Right kidney (tissue), 1 donor: Measurements from ENCODE around the gene OR52D1.

Experiments used
- DNase-seq: peaks from one replicate; pipeline ENCODE4 v3.0.0-alpha.2; 2016

The OR52D1 gene

DNA sequence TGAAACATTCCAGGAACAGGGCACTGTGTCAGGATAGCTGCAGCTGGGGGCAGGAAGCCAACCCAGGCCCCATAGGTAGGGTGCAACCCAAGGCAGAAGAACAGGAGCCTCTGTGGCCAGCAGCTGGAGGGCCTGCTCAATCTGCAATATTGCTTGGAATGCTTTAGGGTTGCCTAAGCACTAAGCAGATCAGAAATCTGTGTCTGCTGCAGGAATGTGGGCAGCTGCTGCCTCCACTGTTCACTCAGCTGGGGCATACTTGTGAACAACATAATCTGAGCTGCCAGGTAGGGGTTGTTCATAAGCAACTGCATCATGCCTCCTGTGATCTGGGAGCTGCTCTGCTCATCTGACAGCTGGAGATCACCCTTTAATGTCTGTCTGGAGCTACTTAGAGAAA lies 26.4 kb downstream of the OR52D1 start:
- no peak for DNase-seq

DNA sequence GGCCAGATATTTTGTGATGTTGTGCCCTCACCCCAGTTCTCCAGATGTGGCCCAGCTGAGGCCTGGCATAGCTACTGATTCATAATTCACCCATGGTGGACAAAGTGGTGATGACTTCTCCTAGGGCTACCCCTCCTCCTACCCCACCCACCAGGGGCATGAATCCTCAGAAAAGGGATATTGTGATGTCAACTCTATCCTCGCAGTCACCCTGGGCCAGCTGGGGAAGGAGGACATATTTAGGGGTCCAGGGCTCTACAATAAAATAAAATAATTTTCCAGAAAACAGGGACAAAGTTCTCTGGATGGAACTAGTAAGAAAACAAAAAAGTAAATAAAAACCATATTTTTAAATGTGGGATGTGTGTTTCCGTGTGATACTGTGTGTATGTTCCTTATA lies 28.1 kb downstream of the OR52D1 start, which contains the start of gene UBQLNL:
Gene UBQLNL (minus strand): TSS at position 101 of the 400 bp plus-strand sequence. CDS start 258 bp downstream, outside the sequence.
- DNase-seq: no peak

DNA sequence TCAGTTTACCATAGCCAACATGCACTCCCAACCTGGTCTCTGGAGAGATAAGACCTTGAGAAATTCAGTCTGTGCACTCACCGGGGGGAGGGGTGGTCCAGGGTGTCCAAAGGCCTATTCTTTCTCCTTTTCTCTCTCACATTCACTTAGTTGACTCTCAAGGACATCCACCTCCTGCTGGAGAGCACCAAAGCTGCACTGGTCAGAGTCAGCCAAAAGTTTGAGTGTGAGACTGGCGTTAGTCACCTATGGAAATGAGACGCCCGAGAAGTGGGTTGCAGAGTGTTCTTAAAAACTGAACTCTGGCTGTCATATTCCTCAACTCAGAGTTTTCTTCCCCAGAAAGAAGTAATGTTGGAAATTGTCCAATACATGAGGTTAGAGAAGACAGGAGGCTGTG lies 33.1 kb downstream of the OR52D1 start:
- DNase-seq: no peak

DNA sequence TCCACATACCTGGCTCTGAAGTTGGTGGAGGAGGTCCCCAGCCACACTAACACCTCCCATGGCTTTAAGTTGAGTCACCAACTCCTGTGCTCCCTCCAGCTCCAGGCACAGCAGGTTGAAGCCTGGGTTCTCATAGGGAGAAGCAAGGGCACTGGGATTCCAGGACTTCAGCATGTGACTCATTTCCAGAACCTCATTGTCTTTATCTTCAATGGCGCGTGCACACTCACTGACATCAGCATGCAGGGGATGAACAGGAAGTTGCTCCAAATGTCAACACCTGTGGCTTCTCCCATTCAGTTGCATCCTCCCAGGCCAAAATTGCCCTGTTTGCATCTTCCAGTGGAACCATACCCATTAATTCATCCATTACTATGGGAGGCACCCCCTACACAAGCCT lies 33.8 kb downstream of the OR52D1 start:
- no peak for DNase-seq

DNA sequence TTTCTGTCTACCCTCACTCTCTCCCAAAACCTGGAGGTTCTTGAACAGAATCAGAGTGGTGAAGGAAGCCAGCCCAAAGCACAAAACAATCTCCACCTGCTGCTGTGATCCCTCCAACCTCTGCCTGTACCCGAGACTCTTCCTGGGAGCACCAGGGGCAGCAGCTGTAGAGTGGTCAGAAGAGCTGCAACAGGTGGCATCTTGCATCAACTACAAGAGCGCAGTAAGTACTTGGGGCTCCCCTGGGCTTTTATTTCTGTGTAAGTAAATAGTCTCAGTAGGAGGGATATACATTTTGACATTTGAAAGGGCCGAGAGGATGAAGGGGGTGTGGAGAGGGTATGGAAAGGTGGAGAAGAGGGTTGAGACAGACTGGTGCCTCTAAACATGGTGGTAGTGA lies 36.3 kb downstream of the OR52D1 start:
- no peak for DNase-seq

- DNase-seq: no peak
Measured at GRCh38 chr11:5527716-5528115, 39.2 kb downstream of the OR52D1 start.

GRCh38 chr11:5528495-5528894 lies 40.0 kb downstream of the OR52D1 start:
- no peak for DNase-seq

- DNase-seq: no peak
Measured at GRCh38 chr11:5531053-5531831, 42.8 kb downstream of the OR52D1 start.

- no peak for DNase-seq
Measured at GRCh38 chr11:5534046-5534445, 45.6 kb downstream of the OR52D1 start.

GRCh38 chr11:5536482-5536881 lies 48.0 kb downstream of the OR52D1 start:
- no peak for DNase-seq
